GM18873 (cell line): Measurements from ENCODE around the gene RTEL1.

Experiments used
- ATAC-seq: cut with Tn5 transposase; IDR thresholded peaks from one replicate; pipeline ENCODE4 v1.9.1; 2021; ENCODE audit warnings: mild to moderate bottlenecking, moderate library complexity, moderate number of reproducible peaks; ENCODE audit not compliant: unreplicated experiment, low FRiP score

RTEL1 gene

DNA sequence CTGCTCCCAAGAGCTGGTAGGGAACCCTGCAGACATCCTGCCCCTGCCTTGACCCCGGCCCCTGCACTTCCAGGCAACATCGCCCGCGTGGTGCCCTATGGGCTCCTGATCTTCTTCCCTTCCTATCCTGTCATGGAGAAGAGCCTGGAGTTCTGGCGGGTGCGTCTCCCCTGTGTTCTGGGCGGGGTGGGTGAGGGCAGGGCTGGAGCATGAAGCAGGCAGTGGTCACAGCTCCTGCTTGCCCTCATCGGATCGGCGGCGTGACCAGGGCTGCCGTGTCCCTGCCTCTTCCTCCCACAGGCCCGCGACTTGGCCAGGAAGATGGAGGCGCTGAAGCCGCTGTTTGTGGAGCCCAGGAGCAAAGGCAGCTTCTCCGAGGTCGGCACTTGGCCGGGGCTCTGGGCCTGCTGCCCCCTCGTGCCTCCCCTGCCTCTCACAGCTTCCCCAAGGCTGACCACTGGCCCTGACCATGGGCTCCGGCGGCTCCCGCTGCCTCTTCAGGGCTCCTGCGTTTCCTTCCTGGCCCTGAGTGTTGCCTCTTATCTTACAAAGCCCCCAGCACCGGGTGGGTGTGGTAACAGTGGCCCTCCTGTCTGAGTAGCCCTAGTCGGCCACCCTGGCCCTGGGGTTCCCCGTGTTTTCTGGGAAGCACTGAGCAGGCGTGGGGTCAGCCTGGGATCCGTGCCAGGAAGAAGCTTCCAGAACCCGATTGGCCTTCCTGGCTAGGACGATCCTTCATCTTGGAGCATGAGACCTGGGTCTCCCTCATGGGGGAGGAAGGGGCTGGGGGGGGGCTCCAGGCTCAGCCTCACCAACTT, 30.3 kb downstream of the RTEL1 start:
- no peak for ATAC-seq

DNA sequence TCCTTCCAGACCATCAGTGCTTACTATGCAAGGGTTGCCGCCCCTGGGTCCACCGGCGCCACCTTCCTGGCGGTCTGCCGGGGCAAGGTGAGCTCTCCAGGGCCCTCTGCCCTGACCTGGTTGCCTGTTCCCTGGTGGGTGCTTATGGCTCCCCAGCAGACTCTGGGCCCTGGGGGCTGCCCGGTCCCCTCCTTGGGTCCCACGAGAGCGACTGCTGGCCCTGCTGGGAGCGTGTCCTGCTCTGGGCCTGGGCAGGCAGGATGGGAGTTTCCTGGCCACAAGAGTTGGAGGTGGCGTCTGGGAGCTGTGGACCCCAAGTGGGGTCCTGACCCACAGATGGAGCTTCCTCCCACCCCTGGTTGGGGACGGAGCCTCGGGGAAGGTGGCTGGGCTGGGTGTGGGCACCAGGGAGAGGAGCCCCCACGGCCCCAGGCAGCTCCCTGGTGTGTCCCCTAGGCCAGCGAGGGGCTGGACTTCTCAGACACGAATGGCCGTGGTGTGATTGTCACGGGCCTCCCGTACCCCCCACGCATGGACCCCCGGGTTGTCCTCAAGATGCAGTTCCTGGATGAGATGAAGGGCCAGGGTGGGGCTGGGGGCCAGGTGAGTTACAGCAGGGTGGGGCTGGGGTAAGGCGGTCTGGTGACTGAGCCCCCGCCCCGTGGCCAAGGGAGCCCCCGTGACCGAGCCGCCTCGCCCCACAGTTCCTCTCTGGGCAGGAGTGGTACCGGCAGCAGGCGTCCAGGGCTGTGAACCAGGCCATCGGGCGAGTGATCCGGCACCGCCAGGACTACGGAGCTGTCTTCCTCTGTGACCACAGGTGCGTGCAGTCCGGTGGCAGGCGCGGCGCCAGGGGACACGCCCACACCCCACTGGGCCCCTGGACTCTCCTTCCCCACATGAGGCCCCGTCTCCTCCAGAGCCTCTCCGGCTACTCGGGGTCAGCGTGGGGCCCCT, 31.2 kb downstream of the RTEL1 start:
- ATAC-seq: no peak

DNA sequence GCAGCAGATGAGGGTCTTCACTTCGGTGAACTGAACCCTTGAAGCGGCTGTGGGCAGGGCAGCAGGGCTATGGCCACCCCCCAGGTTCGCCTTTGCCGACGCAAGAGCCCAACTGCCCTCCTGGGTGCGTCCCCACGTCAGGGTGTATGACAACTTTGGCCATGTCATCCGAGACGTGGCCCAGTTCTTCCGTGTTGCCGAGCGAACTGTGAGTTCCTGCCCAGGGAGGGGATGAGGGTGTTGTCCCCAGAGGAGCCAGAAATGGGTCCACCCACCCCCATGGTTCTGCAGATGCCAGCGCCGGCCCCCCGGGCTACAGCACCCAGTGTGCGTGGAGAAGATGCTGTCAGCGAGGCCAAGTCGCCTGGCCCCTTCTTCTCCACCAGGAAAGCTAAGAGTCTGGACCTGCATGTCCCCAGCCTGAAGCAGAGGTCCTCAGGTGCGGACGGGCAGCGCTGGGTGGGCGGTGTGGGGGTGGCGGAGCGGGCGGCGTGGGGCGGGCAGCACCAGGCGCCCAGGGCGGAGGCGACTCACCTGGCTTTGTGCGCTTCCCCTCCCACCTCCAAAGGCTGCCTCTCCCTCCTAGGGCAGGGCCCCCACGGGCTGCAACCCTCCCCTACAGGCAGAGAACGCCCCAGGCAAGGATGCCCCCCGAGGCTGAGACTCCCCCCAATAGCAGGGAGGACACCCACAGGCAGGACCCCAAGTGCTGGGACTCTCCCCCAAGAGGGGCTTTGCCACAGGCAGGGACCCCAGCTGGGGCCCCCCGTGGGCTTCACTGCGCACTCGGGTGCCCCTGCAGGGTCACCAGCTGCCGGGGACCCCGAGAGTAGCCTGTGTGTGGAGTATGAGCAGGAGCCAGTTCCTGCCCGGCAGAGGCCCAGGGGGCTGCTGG, 32.1 kb downstream of the RTEL1 start:
- ATAC-seq: no peak

DNA sequence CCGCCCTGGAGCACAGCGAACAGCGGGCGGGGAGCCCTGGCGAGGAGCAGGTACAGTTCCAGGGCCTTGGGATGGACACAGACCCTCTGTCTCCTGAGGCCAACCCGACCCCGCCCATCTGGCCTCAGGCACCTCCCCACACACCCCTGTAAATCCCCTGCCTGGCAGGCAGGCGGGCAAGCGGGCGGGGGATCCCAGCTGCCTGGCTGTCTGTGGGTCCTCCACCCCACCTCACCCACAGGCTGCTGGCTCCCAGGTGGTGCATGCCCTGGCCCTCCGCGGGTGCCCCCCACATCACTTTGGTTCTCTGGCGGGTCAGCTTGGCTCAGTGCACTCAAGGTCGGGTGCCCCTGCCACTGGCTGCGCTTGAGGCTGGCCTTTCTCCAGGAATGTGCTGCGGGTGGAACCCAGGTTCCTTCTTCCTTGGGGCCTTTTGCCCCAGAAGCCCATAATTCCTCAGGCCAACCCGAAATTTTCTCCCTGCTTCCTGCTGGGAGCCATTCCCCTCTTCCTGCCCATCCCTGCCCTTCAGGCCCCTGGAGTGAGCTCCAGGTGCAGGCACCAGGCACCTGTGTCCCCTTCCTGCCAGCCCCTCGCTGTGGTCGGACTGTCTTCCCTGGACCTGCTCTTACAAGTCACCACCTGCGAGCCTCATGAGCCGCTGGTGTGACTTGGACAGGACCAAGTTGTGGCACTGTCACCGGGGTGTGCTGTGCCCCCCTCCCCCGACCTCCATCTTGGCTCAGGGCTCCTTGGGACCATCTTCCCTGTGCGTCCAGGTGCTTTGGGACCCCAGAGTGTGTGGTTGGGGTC, 33.0 kb downstream of the RTEL1 start:
- ATAC-seq: no peak

DNA sequence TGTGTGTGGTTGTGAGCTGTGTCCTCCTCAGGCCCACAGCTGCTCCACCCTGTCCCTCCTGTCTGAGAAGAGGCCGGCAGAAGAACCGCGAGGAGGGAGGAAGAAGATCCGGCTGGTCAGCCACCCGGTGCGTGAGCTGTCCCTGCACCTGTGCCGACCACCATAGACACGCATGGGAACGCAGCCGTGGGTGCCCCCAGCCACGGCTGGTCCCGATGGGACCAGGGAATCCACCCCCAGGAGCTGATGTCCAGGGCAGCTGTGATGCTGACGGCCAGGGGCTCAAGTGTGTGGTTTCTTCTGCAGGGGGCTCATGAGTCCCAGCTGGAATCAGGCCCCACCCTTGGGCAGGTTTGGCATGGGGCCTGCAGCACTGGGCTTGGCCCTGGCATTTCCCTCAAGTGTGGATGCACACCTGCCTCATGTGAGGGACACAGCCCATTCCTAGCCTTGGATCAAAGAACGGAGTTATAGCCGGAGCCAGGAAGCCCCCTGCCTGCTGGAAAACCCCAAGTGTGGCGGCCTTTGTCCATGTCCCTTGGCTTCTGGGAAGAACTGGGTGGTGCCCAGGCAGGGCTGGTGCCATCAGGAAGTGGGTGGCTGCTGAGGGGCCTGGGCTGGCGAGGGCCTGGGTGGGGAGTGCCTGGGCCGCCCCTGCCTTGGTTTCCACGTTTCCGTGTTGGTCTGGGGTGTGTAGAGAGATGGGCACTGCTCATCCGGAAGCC, 33.8 kb downstream of the RTEL1 start:
- no peak for ATAC-seq

DNA sequence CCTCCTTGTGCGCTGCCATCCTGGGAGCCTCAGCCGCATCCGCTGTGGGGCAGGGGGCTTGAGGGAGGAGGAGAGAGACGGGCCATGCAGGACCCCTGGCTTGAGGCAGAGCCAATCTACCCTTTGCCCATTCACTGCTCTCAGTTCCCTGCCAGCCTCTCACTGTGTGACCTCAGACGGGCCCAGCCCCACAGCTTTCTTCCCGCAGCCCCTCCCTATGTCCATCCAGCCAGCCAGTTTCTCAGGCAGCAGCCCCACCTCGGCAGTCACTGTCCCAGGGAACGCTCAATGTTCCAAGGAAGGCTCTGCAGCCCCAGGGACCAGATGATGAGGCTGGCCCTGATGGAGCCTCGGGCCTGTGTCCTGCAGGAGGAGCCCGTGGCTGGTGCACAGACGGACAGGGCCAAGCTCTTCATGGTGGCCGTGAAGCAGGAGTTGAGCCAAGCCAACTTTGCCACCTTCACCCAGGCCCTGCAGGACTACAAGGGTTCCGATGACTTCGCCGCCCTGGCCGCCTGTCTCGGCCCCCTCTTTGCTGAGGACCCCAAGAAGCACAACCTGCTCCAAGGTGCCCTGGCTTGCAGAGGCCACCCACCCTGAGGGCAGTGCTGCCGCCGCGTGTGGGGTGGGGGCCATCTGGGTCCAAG, 34.4 kb downstream of the RTEL1 start:
- ATAC-seq: no peak

DNA sequence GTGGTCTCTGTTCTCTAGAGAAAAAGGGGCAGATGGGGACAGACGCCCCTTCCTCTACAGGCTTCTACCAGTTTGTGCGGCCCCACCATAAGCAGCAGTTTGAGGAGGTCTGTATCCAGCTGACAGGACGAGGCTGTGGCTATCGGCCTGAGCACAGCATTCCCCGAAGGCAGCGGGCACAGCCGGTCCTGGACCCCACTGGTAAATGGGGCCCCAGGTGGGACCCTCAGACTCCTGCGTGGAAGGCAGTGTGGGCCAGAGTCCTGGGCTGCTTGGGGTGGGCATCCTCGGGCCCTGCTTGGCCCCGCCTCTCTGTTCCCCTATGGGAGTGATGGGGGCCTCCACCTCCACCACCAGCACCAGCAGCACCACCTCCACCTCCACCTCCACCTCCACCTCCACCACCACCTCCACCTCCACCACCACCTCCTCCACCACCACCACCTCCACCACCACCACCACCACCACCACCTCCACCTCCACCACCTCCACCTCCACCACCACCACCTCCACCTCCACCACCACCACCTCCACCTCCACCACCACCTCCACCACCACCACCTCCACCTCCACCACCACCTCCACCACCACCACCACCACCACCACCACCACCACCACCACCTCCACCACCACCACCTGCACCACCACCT, 35.1 kb downstream of the RTEL1 start:
- no peak for ATAC-seq

DNA sequence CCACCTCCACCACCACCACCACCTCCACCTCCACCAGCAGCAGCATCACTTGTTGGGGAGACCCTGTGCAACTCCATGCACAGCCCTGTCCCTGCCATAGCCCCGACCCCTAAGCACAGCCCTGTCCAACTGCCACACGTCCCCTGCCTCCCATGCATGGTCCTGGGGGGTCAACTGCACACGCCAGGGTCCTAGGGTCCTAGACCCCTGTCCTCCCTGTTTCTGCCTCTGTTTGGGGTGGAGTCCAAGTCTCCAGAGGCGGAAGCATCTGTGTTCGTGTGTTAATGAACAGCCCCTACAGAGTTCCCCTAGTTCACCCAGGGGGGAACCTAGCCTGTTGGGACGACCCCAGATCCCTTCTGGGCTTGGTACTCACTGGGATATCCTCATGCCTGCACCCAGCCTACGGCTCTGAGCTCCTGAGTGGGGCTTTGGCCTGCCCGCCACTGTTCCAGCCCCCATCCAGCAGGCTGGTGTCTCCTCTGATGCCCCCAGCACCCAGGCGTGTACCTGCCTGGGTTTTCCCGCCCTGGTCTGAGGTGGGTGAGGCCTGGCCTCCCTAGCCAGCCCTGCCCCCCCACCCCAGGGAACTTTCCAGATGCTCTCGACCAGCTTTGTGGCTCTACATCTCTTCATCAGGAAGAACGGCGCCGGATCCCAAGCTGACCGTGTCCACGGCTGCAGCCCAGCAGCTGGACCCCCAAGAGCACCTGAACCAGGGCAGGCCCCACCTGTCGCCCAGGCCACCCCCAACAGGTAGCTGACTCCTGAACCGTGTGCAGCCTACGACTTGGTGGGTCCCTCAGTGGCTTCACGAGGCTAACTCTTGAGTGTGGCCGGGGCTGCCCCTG, 35.8 kb downstream of the RTEL1 start:
- ATAC-seq: no peak

DNA sequence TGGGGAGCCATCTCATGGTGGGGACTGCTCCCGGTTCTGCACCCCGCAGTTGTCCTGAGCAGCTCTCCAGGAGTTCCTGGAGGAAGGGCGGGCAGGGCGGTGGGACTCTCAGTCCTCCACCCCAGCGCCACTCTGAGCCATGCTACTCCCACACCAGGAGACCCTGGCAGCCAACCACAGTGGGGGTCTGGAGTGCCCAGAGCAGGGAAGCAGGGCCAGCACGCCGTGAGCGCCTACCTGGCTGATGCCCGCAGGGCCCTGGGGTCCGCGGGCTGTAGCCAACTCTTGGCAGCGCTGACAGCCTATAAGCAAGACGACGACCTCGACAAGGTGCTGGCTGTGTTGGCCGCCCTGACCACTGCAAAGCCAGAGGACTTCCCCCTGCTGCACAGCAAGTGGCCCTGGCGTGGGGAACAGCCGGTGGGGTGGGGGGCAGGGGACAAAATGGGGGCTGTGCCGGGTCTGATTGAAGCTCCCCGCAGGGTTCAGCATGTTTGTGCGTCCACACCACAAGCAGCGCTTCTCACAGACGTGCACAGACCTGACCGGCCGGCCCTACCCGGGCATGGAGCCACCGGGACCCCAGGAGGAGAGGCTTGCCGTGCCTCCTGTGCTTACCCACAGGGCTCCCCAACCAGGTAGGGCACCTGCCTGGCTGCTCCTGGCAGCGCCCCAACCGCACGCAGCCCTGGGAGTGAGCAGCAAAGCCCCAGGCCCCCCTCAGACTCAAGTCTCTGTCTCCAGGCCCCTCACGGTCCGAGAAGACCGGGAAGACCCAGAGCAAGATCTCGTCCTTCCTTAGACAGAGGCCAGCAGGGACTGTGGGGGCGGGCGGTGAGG, 36.7 kb downstream of the RTEL1 start:
- no peak for ATAC-seq

DNA sequence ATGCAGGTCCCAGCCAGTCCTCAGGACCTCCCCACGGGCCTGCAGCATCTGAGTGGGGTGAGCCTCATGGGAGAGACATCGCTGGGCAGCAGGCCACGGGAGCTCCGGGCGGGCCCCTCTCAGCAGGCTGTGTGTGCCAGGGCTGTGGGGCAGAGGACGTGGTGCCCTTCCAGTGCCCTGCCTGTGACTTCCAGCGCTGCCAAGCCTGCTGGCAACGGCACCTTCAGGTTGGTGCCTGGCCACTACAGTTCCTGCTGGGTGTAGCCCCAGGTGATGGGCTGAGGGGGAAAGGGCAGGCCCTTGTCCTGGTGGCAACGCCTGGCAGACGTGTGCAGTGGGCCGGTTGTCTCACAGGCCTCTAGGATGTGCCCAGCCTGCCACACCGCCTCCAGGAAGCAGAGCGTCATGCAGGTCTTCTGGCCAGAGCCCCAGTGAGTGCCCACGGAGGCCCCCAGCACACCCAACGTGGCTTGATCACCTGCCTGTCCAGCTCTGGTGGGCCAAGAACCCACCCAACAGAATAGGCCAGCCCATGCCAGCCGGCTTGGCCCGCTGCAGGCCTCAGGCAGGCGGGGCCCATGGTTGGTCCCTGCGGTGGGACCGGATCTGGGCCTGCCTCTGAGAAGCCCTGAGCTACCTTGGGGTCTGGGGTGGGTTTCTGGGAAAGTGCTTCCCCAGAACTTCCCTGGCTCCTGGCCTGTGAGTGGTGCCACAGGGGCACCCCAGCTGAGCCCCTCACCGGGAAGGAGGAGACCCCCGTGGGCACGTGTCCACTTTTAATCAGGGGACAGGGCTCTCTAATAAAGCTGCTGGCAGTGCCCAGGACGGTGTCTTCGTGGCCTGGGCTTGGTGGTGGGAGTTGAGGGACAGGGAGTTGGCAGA, 37.6 kb downstream of the RTEL1 start:
- ATAC-seq: no peak

DNA sequence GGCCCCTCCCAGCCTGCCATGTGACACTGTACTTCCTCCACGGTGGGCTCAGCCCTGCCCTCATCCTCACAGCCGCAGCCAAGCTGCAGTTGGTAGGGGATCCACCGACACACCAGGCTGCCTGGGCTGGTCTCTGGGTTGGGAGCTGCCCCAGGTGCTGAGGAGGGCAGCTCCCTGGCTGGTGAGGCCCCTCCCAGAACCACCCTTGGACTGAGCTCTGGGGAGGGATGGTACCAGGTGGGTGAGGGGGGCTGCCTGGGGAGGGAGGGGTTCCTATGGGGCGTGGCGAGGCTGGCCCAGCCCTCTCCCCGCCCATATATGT, 38.2 kb downstream of the RTEL1 start:
- ATAC-seq: no peak

DNA sequence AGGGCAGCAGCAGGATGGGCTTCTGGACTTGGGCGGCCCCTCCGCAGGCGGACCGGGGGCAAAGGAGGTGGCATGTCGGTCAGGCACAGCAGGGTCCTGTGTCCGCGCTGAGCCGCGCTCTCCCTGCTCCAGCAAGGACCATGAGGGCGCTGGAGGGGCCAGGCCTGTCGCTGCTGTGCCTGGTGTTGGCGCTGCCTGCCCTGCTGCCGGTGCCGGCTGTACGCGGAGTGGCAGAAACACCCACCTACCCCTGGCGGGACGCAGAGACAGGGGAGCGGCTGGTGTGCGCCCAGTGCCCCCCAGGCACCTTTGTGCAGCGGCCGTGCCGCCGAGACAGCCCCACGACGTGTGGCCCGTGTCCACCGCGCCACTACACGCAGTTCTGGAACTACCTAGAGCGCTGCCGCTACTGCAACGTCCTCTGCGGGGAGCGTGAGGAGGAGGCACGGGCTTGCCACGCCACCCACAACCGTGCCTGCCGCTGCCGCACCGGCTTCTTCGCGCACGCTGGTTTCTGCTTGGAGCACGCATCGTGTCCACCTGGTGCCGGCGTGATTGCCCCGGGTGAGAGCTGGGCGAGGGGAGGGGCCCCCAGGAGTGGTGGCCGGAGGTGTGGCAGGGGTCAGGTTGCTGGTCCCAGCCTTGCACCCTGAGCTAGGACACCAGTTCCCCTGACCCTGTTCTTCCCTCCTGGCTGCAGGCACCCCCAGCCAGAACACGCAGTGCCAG, 38.7 kb downstream of the RTEL1 start, which contains the start of gene TNFRSF6B:
TSS of gene TNFRSF6B (plus strand) at position 25 of the 729 bp plus-strand sequence. CDS start at position 141, 116 bp downstream.
- no peak for ATAC-seq

DNA sequence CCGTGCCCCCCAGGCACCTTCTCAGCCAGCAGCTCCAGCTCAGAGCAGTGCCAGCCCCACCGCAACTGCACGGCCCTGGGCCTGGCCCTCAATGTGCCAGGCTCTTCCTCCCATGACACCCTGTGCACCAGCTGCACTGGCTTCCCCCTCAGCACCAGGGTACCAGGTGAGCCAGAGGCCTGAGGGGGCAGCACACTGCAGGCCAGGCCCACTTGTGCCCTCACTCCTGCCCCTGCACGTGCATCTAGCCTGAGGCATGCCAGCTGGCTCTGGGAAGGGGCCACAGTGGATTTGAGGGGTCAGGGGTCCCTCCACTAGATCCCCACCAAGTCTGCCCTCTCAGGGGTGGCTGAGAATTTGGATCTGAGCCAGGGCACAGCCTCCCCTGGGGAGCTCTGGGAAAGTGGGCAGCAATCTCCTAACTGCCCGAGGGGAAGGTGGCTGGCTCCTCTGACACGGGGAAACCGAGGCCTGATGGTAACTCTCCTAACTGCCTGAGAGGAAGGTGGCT, 39.3 kb downstream of the RTEL1 start:
- ATAC-seq: no peak

DNA sequence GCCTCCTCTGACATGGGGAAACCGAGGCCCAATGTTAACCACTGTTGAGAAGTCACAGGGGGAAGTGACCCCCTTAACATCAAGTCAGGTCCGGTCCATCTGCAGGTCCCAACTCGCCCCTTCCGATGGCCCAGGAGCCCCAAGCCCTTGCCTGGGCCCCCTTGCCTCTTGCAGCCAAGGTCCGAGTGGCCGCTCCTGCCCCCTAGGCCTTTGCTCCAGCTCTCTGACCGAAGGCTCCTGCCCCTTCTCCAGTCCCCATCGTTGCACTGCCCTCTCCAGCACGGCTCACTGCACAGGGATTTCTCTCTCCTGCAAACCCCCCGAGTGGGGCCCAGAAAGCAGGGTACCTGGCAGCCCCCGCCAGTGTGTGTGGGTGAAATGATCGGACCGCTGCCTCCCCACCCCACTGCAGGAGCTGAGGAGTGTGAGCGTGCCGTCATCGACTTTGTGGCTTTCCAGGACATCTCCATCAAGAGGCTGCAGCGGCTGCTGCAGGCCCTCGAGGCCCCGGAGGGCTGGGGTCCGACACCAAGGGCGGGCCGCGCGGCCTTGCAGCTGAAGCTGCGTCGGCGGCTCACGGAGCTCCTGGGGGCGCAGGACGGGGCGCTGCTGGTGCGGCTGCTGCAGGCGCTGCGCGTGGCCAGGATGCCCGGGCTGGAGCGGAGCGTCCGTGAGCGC, 39.9 kb downstream of the RTEL1 start:
- ATAC-seq: no peak
